ENCODE data around the gene SMAD3. TPM values are rescaled to one million over a fixed set of nuclear protein-coding genes. Genes with fewer than 3 reads are reported as not detected.

The SMAD3 gene
- total RNA-seq, 1 donor from 2014 or later = 18.4 TPM

DNA sequence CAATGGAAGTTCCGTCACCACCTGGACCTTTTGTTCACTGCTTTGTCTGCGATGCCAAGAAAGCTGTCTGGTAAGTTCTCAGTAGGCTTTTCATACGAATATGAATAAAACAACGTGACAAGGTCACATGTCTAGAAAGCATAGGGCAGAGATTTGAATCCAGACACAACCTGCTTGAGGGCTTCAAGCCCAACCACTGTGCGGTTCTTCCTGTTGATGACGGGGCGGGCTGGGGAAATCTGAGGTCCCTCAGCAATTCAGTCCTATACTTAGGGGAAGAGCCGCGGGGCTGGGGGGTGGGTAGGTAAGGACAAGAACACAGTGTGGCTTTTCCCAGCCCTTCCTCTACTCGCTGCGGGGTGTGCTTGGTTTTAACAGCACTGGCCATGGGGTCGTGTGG is 32.4 kb upstream of the SMAD3 start:
- intact Hi-C loops (cut with DNase I) = no loop called here
- DNase-seq (ENCODE audit: low spot score) = no peak

DNA sequence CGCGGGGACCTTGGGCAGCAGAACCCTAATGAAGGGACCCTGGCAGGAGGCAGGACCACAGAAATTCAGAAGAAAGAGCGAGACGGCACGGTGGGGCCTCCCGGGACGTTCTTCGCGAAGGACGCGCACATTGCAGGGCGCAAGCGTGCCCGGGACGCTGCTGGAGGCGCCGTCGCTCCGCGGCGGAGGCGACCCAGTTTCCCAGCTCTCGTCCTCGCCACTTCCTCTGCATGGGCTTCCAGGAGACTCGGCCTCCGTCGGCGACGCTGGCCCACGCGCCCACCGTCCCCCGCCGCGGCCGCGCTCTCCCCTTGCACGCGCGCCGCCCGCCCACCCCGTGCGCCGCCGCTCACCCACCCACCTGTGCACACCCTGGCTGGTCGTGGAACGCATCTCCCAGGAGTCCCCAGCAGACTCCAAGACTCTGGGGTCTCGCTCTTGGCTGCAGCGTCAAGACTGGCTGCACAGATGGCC is 31.8 kb upstream of the SMAD3 start:
- DNase-seq (ENCODE audit: low spot score) = no peak
- intact Hi-C loops (cut with DNase I) = no loop called here

DNA sequence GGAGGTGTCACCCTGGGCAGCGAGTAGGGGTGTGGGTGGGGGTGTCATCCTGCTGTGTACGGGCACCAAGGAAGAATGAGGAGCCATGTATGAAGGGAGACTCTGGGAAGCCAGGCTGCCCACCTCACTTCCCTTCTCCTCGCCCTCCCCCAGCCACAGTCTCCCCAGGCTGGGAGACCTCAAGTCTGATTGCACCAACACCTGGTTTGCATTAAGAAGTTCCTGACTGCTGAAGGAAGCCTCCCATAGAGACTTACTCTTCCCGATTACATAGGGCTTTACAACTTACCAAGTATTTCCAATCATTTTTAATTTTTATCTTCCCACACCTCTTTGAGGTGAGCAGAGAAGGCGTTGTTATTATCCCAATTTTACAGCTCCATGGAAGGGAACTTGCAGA is 29.5 kb upstream of the SMAD3 start:
- intact Hi-C loops (cut with DNase I) = no loop called here
- DNase-seq (ENCODE audit: low spot score) = no peak

DNA sequence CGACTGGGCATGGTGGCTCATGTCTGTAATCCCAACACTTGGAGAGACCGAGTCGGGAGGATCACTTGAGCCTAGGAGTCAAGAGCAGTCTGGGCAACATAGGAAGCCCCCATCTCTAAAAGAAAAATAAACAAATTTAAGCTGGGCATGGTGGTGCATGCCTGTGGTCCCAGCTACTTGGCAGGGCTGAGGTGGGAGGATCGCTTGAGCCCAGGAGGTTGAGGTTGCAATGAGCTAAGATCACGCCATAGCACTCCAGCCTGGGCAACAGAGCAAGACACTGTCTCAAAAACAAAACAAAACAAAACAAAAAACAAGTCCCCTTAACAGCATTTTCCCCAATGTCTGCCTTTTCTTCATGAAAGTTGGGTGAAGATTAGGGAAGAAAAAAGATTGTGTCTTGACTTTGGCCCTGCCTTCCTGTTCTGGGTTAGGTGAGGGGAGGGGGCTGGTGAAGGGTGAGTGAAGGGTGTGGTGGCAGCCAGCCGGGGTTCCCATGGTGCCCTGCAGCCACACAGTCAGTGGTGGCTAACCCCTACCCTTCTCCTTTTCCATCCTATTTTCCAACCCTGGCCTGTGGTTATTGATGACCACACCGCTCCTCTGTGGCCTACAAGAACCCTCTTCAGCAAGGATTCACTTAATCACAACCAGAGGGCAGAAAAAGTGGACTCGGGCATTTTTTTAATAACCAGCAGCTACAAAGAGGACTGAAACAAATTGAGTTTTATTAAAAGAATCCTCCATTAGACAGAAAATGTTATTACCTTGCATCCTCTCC is 28.4 kb upstream of the SMAD3 start:
- no peak for DNase-seq (ENCODE audit: low spot score)
- intact Hi-C loops (cut with DNase I) = no loop called here

DNA sequence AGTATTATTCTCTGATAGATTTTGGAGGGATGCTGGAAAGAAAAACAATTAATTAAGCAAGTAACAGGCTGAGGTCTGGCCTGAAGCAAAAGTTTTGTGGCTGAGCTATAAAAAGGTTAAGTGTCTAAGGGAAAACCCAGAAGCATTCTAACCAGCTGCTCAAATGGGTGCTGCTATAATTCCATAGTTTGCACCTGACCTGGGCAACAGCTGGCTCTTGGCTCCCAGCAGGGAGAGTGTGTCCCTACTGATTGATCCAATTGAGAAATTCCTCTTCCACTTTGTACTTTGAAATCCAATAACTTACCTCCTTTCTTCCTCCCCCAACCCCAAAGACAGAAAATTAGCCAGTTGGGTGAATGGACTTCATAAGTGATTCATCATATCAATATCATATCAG is 27.7 kb upstream of the SMAD3 start:
- no peak for DNase-seq (ENCODE audit: low spot score)
- intact Hi-C loops (cut with DNase I) = no loop called here

DNA sequence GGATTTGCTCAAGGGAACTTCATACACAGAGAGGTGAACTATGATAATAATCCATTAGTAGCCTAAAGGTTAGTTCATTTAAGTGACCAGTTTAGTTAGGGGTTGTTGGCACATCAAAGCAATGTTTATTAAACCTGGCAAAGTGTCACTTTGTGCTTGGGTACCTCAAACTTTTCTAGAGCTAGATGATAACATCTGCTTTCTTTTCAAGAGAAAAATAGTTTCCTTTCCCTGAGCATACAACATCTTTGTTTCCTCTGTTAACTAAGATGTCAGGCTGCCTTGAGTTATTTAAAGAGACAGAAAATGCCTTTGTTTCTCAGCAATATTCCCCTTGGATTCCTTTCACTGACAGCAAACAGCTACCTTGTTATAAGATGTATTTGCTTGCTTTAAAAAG is 26.7 kb upstream of the SMAD3 start:
- DNase-seq (ENCODE audit: low spot score) = no peak
- intact Hi-C loops (cut with DNase I) = no loop called here

DNA sequence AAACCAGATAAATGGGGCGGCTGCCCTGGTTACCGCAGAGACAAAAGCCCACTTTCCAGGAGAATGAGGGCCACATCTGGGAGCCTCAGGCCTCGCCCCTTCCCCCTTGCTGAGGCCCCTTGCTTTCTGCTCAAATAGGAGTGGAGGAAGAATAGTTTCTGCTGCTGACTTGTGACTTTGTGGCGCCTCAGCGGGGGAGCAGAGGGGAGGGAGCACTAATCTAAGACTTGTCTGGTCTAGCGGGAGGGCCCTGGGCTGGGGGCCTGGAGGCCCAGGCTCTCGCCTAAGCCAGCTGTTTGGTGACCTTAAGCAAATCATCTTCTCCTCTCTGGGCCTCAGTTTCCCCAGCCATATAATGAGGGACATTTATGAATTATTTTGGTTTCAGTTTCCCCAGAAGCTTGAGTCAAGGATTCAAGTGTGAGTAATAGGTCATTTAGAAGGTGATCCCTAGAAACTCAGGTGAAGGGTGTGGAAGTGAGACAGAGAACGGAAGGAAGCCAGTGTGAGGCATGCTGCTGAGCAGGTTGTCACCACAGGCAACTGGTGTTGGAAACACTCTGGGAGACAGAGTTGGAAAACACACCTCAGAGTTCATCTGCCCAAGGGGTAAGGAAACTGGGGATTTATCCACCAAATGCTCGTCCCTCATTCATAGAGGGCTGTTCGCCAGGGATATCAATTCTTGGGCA is 25.9 kb upstream of the SMAD3 start:
- intact Hi-C loops (cut with DNase I) = no loop called here
- DNase-seq (ENCODE audit: low spot score) = no peak

DNA sequence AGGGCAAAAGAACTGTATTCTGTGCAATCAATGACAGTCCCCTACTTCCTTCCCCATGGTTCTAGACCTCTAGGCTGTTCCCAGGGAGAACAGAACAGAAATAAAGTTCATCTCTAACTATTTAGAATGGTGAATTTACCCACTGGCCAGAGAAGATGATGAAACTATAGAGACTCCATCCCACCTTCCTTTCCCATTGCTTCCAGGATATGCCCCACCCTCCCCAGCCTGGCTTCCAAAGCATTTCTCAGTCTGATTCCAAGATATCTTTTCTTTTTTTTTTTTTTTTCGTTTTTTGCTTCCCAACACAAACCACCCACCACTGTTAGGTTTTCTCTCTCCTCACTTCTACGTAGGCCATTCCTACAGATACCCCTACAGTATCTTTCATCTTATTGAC is 25.1 kb upstream of the SMAD3 start:
- intact Hi-C loops (cut with DNase I) = no loop called here
- no peak for DNase-seq (ENCODE audit: low spot score)

DNA sequence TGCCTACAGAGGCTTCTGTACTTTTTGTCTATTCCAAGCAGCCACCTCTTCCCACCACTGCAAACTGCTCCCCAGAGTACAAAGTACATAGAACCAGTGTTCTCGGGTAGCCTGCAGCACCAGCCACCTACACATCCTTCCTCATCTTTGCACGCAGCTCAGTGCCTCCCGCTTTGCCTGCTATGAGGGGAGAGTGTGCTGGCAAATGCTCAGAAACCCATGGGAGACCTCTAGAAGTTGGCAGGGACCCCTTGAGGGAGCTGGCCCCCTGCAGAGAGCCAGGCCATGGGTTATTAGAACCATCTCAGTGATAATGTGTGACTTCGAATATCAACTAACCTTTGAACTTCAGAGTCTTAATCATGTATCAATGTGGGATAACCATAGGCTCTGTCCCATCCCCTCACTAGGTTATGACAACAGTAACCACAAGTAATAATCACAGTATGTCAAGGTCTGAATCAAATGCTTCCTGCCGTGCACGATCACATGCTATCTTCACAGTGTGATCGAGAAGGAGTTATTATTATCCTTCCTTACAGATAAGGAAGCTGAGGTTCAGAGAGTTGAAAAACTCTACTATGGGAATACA is 22.8 kb upstream of the SMAD3 start:
- intact Hi-C loops (cut with DNase I) = no loop called here
- DNase-seq (ENCODE audit: low spot score) = no peak

DNA sequence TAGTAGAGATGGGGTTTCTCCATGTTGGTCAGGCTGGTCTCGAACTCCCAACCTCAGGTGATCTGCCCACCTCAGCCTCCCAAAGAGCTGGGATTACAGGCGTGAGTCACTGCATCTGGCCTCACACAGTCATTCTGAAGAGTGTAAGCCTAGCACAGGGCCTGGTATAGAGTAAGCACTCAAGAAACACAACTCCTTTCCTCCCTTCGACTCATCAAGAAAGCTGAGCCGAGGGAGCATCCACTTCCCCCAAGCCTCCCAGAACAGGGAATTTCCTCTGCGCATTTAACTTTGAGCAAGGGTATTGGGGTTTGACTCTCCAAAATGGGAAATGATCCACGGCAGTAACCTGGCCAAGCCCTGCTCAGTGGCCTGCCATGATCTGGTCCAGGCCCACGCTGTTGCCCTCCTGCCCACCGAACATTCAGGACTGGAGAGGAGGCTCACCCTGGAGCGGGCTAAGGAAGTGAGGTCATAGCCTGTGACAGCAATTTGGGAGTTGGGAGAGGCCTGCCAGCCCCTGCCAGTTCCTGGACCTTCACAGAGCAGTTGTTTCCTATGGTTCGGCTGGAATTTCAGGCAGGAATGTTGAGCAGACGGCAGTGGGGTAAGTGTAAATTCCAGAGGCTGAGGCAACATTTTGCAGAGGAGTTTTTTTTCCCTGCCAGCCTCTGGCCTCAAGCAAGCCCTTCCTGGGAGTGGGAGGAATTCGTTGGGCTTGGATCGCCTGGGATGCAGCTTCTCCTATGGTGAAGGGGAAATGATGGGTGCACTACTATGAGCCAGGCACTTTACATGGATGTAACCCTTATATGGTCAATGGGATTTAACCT is 21.2 kb upstream of the SMAD3 start:
- intact Hi-C loops (cut with DNase I) = no loop called here
- DNase-seq (ENCODE audit: low spot score) = no peak

DNA sequence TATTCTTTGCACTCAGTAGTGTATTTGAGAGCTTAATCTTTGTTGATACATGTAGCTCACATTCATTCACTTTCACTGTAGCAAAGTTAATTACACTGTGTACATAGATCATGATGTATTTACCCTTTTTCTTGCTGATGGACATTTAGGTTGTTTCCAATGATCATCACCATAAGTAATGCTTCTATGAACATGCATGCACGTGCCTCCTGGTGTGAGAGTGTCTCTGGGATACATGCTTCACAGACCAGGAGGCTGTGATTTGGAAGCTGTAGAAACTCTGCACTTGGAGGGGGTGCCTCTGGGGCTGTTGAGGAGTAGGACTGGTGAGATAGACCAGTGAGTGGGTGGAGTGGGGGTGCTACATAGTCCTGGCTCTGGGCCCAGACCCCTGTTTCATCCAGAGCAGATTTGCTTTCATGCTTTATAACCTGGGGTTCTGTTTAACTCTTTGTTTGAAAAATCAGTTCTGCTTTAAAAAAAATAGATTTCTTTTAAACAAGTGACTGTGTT is 18.2 kb upstream of the SMAD3 start:
- intact Hi-C loops (cut with DNase I) = no loop called here
- peak; percentile 35 for DNase-seq (ENCODE audit: low spot score)

DNA sequence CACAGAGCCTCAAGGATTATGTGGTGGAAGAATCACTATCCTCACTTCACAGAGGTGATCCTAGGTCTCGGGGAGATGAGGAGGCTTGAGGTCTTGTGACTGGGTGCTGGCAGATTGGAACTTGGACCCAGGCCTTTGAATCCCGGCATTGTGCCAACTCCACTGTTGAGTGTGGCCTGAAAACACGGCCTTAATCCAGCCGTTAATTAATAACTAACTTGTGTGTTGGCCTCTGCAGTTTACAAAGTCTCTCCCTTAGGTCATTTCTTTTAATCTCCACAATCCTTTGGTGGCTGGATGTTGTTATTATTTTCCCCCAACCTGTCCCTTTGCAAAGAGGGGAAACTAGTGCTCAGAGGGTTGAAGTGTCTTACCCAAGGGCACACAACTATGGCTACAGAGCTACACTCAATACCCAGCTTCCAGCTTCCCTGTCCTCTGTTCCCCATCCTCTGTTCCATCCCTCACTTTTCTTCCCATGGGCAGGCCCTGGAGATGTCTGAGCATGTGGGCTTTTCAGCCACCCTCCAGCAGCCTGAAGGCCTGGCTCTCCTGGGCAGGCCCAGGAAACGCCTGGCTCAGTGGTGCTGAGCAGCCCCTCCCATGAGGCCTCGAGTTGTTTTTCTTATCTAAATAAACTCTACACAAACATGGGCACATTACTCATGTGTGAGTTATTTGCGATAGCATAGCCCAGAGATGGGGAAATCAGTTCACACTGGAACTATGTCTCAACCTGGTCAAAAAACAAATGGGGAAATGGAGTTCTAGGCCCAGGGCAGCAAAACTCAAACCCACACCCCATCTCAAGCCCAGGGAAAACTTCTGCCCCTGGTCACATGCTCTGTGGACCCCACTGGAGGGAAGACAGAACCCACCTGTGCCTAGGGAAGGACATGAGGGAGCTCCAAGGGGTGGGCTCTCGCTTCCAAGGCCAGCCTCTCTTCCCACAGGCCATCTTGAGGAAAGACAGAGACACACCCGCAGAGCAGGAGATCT is 16.8 kb upstream of the SMAD3 start:
- intact Hi-C loops (cut with DNase I) = no loop called here
- peak; percentile 36 for DNase-seq (ENCODE audit: low spot score)

DNA sequence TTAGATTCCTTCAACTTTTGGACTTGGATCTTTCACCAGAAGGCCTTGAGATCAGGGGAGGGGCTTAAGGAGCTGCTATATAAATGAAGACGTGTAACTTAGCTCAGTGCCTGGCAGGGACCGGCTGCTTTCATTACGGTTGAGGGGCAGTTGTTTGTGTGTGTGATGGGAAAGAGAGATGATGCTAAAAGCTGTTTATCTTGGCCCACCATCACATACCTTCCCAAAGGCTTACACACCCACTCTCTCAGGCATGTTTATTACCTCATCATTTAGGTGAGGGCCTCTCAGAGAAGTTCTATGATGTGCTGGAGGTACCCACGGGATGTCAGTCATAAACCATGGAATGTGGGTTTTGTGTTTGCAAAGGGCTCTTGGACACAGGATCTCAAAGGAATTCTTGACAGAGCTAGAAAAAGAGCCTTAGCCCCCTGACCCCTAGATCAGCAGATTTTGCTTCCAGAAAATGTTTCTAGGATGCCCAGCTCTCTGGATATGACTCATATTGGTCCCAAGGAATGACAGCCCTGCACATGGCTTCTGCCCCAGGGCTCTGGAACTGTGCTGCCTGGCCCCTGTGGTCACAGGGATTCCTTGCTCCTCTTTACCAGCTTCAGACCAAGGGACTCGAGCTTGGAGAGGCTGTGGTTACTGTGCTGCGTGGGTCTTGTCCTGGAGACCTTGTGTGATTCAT is 15.9 kb upstream of the SMAD3 start:
- intact Hi-C loops (cut with DNase I) = no loop called here
- peak; percentile 38 for DNase-seq (ENCODE audit: low spot score)

DNA sequence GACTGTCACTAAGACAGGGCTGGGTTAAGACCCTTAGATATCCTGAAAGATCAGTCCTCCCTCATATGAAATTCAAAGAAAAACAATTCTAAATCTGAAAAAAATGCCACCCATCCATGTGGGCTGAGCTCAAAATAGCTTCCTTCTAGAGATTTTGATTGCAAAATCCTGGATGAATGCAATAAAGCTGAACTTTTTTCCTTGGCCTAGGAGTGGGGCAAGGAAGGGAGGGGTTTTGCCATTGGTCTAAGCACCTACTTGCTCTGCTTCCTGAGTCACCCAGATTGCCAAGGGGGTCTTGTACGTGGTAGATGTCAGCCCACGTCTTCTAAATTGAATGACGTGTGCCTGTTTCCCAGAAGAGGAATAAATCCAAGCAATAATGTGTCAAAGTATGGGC is 15.3 kb upstream of the SMAD3 start:
- DNase-seq (ENCODE audit: low spot score) = peak; percentile 10
- intact Hi-C loops (cut with DNase I) = no loop called here

DNA sequence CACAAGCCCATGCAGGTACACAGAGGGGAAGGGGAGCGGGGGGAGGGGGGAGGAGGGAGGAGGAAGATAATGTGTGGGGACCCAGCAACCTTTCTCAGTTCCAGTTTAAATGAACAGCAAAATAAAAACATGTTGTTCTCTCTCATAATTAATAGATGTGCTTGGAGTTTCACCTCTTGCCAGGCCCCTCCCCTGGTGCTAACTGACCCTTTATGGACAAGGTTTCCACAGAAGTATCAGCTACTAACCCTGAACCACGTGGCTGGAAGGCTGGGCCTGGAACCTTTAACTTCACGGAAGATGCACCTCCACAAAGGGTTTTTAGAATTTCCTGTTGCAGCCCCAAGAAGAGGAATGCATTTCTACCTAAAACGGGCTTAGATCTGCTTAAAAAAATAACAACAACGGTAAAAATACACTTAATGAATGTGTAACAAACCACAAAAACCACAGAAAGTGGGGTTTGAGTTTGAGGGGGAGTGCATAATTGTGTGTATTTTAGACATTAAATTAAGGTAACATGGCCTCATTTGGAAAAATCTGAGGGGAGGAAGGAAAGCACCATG is 14.8 kb upstream of the SMAD3 start:
- intact Hi-C loops (cut with DNase I) = no loop called here
- DNase-seq (ENCODE audit: low spot score) = no peak

DNA sequence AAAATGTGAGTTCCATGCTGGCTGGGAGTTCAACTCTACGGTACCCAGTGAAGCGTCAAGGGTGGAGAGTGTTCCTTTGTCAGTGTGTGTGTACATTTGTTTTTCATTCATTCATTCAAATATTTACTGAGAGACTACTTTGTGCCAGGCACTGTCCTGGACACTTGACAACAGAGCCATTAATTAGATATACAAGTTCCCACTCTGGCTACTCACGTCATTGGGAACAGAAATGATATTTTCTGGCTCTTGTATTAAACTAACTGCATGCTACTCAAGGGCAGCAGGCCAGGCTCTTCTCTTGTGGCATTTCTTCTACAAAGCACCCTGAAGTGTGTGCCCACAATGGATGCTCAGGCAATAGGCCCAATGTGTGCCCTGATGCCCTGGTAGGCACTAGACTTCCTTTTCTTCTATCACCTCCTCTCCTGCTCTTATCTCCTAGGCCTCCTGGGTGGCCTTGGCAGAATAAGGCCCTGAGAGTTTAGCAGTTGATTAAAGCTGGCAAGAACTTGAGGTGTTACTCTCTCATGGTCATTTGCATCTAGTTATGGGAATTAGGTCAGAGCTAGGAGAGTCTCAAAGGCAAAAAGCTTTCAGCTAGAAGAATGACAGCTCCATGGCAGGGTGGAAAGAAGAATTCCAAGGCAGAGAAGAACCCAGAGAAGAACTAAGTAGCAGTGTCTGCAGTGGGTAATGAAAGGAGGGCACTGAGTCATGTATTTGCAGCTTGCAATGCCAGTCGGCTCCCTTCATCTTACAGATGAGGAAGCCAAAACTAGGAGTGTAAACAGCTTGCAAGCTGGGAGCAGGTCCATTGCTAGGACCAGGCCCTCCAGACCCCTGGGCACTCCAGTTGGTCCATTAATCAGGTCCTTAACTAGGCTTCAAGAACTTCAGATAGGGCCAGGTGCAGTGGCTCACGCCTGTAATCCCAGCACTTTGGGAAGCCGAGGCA is 14.0 kb upstream of the SMAD3 start:
- DNase-seq (ENCODE audit: low spot score) = peak; percentile 10
- intact Hi-C loops (cut with DNase I) = no loop called here

DNA sequence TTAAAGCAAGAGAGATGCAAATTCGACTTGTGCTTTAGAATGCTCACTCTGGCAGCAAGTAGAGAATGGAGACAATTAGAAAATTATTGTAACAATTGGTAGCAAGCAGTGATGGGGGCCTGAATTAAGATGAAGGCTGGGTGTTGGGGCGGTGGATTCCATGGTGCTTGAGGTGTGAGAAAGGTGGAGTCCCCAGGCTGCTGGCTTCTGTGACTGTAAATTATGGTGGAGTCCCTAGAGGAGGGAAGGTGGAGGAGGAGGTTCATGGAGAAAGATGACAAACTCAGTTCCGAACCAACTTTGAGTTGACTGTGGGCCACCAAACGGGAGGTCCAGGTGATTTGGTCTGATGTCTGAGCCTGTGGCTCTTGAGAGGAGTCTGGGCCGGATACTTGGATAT is 10.7 kb upstream of the SMAD3 start:
- intact Hi-C loops (cut with DNase I) = no loop called here

More for the DNA sequence above, 10.7 kb upstream of the SMAD3 start:
- peak; percentile 6 for DNase-seq (ENCODE audit: low spot score)
